ENCODE results near the gene ROR2.

The ROR2 gene

DNA sequence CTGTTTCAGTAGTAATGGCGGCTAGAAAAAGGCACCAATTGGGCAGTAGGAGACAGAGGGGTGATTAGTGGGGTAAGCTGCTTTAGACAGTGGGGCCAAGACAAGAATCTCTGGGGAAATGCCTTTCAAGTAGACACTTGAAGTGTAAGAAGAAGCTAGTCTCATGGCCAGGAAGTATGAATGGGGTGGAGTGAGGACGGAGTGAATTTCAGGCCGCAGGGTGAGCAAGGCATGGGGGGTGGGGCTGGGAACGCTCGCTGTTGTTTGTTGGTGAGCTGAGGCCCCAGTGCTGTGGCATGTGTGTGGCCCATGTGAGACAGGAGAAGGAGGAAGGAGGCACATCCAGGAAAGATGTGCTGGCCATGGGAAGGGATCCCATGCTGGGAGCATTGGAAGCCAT lies 377.2 kb downstream of the ROR2 start:
- TF ChIP-seq, protein P1, sequence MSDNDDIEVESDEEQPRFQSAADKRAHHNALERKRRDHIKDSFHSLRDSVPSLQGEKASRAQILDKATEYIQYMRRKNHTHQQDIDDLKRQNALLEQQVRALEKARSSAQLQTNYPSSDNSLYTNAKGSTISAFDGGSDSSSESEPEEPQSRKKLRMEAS (IDR thresholded peaks at IDR 0.05), result no peak
- TF ChIP-seq ZBTB7A (IDR thresholded peaks at IDR 0.05; ENCODE audit: low read depth) (no peak), EGR1 (IDR thresholded peaks at IDR 0.05) (no peak), RAD21 (IDR thresholded peaks at IDR 0.05; ENCODE audit: low read depth) (no peak), CREB1 (IDR thresholded peaks at IDR 0.05; ENCODE audit: low read depth) (no peak)

DNA sequence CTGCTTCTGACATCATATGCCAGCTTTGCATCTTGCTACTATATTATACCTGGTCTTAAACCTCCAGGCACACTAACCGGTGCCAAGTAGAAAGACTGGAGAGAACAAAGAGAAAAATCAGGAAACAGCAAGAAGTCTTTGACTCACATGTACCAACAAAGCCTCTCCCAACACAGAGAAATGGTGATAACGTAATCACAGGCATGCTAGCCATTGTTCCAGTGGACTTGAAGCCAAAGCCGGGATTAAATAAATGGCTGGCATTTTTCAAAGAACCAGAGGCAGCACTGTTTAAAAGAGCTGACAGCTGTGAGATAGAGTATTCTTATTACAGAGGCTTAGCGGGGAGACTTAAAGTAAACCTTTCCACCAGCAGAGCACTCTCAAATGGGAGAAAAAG lies 378.0 kb downstream of the ROR2 start:
- no peak for TF ChIP-seq ZBTB7A (IDR thresholded peaks at IDR 0.05; ENCODE audit: low read depth)
- no peak for TF ChIP-seq EP300 (IDR thresholded peaks at IDR 0.05; ENCODE audit: borderline replicate concordance)
- no peak for TF ChIP-seq EGR1 (IDR thresholded peaks at IDR 0.05)
- TF ChIP-seq NFIC (IDR thresholded peaks at IDR 0.05), result peak; percentile 50; the same call in 1 of the 2 replicates
- peak; percentile 55; the same call in 1 of the 2 replicates for TF ChIP-seq FOXM1 (IDR thresholded peaks at IDR 0.05; ENCODE audit: borderline replicate concordance, low read depth)

DNA sequence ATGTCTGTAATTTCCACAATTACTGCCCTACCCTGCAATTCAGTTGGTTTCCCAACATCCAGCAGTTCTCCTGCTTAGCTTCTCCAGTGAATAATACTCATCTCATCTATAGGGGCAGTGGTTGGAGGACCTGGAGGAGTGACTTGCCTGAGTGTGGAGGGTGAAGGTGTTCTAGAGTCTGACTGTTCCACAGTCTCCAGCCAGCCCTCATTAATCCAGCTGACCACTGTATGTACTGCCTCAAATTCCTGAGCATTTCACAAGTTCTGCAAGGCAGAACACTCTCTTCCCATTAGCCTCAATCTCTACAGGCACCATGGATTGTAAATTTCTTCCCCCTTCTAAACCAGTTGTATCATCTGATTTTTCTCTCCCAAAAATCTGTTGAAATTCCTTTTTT lies 379.0 kb downstream of the ROR2 start:
- TF ChIP-seq, protein P1 (IDR thresholded peaks at IDR 0.05), result no peak
- TF ChIP-seq RAD21 (IDR thresholded peaks at IDR 0.05; ENCODE audit: low read depth) (no peak), NFIC (IDR thresholded peaks at IDR 0.05) (no peak), EP300 (IDR thresholded peaks at IDR 0.05; ENCODE audit: borderline replicate concordance) (no peak)

DNA sequence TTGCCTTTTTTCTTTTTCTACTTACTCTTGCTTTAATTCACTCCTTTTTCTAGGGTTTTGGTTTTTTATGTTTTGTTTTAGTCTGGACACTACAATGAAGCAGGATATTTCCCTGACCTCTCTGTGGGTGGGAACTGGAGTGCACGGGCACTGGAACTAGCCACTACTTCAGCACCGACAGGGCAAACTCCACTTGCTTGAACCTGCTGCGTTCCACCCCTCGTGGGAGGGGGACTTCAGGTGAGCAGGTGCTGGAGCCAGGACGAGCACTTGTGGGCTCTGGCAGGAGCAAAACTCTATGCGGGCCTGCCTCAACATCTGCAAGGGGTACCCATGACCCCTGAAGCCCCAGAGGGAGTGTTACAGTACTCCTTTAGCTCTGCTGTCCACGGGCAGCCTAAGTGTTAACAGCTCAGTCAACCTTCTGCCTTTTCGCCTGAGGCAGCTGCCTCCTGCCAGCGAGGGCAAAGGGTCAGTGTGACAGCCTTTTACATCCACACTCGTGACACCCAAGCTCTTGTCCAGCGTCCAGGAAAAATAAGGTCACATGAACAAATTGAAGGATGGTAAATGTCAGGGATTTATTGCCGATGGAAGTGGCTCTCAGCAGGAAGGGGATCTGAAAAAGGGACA lies 382.3 kb downstream of the ROR2 start:
- TF ChIP-seq, protein P2, sequence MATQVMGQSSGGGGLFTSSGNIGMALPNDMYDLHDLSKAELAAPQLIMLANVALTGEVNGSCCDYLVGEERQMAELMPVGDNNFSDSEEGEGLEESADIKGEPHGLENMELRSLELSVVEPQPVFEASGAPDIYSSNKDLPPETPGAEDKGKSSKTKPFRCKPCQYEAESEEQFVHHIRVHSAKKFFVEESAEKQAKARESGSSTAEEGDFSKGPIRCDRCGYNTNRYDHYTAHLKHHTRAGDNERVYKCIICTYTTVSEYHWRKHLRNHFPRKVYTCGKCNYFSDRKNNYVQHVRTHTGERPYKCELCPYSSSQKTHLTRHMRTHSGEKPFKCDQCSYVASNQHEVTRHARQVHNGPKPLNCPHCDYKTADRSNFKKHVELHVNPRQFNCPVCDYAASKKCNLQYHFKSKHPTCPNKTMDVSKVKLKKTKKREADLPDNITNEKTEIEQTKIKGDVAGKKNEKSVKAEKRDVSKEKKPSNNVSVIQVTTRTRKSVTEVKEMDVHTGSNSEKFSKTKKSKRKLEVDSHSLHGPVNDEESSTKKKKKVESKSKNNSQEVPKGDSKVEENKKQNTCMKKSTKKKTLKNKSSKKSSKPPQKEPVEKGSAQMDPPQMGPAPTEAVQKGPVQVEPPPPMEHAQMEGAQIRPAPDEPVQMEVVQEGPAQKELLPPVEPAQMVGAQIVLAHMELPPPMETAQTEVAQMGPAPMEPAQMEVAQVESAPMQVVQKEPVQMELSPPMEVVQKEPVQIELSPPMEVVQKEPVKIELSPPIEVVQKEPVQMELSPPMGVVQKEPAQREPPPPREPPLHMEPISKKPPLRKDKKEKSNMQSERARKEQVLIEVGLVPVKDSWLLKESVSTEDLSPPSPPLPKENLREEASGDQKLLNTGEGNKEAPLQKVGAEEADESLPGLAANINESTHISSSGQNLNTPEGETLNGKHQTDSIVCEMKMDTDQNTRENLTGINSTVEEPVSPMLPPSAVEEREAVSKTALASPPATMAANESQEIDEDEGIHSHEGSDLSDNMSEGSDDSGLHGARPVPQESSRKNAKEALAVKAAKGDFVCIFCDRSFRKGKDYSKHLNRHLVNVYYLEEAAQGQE (IDR thresholded peaks at IDR 0.05; ENCODE audit: low read depth), result no peak
- TF ChIP-seq, protein P3, sequence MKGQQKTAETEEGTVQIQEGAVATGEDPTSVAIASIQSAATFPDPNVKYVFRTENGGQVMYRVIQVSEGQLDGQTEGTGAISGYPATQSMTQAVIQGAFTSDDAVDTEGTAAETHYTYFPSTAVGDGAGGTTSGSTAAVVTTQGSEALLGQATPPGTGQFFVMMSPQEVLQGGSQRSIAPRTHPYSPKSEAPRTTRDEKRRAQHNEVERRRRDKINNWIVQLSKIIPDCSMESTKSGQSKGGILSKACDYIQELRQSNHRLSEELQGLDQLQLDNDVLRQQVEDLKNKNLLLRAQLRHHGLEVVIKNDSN (IDR thresholded peaks at IDR 0.05), result no peak
- TF ChIP-seq CREB1 (IDR thresholded peaks at IDR 0.05; ENCODE audit: low read depth) (no peak), TCF12 (IDR thresholded peaks at IDR 0.05; ENCODE audit: low read depth) (no peak), CEBPB (IDR thresholded peaks at IDR 0.05) (no peak), EP300 (IDR thresholded peaks at IDR 0.05; ENCODE audit: borderline replicate concordance) (no peak)

DNA sequence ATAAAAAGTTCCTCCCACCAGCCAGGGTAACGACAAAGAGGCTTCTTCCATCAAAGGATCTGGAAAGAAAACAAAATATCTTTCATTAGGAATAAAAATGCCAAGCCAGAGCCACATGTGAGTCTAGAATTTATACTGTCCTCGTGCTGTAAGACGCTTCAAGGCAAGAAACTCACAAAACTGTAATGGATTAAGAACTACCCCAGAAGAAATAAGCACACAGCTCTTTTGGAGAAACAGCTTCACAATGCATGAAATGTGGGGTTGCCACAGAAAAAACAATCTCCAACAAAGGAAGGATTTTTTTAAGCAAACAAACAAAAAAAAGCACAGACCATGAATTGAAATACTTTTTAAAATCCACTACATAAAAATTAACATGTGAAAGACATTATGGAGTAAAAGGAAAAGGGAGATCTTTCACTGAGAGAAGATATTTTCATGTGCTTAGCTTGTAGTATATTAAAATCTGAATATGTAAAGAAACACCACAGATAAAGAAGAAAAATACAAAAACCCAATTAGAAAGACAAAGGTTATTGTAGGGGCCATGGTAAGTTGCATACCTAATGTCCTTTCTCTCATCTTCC lies 385.9 kb downstream of the ROR2 start:
- TF ChIP-seq RAD21 (IDR thresholded peaks at IDR 0.05; ENCODE audit: low read depth) (no peak), FOXM1 (IDR thresholded peaks at IDR 0.05; ENCODE audit: borderline replicate concordance, low read depth) (no peak), TEAD4 (IDR thresholded peaks at IDR 0.05) (no peak), TCF12 (IDR thresholded peaks at IDR 0.05; ENCODE audit: low read depth) (no peak), YY1 (IDR thresholded peaks at IDR 0.05; ENCODE audit: low read depth) (no peak), ZBTB7A (IDR thresholded peaks at IDR 0.05; ENCODE audit: low read depth) (no peak), EGR1 (IDR thresholded peaks at IDR 0.05) (no peak), TAF1 (IDR thresholded peaks at IDR 0.05; ENCODE audit: low read depth) (no peak), EP300 (IDR thresholded peaks at IDR 0.05; ENCODE audit: borderline replicate concordance) (no peak)
- TF ChIP-seq, protein P3 (IDR thresholded peaks at IDR 0.05), result no peak
- TF ChIP-seq, protein P1 (IDR thresholded peaks at IDR 0.05), result no peak

DNA sequence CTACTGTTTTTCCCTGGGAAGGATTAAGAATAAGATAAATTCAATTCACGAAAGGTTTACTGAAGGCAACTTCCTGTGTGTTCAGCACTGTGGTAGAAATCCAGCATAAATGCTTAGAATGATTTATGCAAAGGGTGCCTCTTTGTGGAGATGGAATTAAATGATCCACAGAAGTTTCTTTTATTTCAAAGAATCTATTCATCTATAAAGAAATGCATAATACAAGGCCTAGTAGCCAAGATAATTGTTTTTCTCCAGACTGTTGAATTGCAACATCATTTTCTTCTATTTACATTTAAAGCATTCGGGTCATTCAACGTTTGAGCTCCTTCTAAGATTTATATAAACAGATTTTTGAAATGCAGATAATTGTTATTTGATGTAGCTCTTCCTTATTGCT lies 387.6 kb downstream of the ROR2 start:
- no peak for TF ChIP-seq TCF12 (IDR thresholded peaks at IDR 0.05; ENCODE audit: low read depth)
- TF ChIP-seq EGR1 (IDR thresholded peaks at IDR 0.05), result no peak

DNA sequence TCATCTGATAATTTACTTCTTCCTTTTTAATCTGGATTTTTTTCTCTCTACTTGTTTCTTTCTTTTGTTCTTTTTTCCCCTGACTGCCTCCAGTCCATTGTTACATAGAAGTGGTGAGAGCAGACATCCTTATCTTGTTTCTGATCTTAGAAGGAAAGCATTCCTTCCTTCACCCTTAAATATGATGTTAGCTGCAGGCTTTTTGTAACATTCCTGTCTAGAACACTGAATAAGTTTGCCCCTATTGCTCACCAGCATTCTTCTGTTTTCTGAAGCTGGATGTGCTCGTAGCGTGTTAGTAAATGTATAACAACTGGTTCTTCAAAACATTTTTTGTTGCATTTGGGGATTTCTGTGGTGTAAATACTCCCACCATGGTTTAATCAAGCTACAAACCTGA lies 389.7 kb downstream of the ROR2 start:
- TF ChIP-seq, protein P1 (IDR thresholded peaks at IDR 0.05), result no peak
- TF ChIP-seq CREB1 (IDR thresholded peaks at IDR 0.05; ENCODE audit: low read depth) (no peak), YY1 (IDR thresholded peaks at IDR 0.05; ENCODE audit: low read depth) (no peak), RAD21 (IDR thresholded peaks at IDR 0.05; ENCODE audit: low read depth) (no peak), FOXM1 (IDR thresholded peaks at IDR 0.05; ENCODE audit: borderline replicate concordance, low read depth) (no peak), ZBTB7A (IDR thresholded peaks at IDR 0.05; ENCODE audit: low read depth) (no peak), TEAD4 (IDR thresholded peaks at IDR 0.05) (no peak), NFIC (IDR thresholded peaks at IDR 0.05) (no peak), CEBPB (IDR thresholded peaks at IDR 0.05) (no peak), EGR1 (IDR thresholded peaks at IDR 0.05) (no peak), EP300 (IDR thresholded peaks at IDR 0.05; ENCODE audit: borderline replicate concordance) (no peak), TCF12 (IDR thresholded peaks at IDR 0.05; ENCODE audit: low read depth) (no peak), TAF1 (IDR thresholded peaks at IDR 0.05; ENCODE audit: low read depth) (no peak)
- TF ChIP-seq, protein P2 (IDR thresholded peaks at IDR 0.05; ENCODE audit: low read depth), result no peak
- TF ChIP-seq, protein P3 (IDR thresholded peaks at IDR 0.05), result no peak

All from Ishikawa (cell line).